HG03175 (cell line): ENCODE measurements around the gene ZFYVE28.

Experiments used
- ATAC-seq: cut with Tn5 transposase; IDR thresholded peaks from one replicate; pipeline ENCODE4 v1.9.1; 2021; ENCODE audit warnings: mild to moderate bottlenecking, moderate library complexity; ENCODE audit not compliant: unreplicated experiment

Gene ZFYVE28

DNA sequence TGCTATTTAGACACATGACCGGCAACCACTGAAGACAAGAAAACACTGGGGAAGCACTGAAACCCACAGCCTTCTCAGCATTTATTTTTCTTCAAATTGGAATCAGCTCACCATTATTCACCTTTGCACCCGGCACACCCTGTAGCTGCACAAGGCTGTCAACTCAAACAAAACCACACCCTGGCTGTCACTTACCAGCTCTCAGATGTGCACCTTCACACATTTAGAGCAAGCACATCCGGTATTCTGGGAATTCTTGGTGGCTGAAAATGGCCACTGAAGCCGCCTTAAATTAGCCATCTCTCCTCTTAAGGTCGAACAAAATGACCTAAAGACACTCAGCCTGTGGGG, 5.9 kb downstream of the ZFYVE28 start:
- ATAC-seq, result peak; percentile 29

DNA sequence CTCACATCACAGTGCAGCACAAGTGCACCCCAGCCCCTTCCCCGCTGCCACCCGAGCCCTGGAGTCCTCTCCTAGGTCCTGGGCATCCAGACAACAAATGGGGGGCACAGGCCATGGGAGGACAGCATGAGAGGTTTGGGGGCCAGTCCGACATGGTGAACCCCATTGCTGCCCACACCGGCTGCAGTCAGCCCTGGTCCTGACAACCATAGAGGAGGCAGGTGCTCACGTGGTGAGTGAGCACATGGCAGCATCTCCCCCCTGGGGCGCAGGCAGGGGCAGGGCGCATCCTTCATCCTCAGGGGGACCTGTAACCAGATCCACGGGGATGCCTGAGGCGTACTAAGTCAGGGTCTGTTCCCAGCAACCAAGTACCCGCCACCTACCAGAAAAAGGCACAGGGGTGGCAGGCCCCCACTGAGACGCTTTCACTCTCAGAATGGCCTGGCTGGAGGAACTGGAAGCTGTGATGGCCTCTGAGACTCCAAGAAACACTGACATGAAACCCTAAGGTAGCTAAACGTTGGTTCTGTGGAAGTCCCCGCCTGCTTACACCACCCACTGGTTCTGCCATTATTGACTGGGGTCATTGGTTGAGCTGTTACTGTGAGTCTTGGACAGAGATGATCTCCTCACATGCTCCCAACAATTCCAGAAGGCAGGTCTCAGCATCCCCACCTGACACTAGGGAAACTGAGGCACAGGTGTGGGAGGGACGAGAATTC, 6.5 kb downstream of the ZFYVE28 start:
- no peak for ATAC-seq

DNA sequence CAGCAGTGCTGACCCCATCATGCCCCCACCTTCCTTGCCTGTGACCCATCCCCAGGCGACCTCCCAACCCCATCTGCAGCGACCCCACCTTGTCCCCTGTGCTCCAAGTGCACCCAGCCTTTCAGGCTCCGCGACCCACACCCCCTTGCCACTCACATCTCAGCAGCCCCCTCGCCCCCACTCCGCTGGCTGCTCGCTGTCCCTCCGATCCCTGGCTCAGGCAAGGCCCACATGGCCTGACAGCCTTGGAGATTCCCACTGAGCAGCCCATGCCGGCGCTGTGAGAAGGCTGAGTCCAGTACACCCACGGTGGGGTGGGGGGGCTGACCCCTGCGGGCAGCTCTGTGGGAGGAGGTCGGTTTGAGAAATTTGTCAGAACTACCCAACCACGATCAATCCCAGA, 9.1 kb downstream of the ZFYVE28 start:
- ATAC-seq, result no peak

DNA sequence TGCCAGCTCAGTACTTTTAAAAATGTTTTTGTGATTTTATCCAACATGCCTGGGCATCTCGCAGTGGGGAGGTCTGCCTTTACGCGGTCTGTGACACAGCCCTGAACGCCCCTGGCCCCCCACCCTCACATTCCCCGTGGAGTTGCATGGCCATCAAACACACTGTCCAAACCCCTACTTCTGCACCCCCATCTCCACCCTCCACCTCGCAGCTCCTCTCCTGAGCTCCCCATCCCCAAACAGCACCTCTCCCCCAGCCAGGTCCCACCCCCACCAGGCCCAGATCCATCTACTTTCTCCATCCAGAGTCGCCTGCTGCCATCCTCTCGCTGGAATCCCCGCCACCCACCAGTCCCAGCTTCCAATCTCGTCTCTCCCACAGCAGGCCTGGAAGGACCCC, 9.5 kb downstream of the ZFYVE28 start:
- ATAC-seq, result no peak

DNA sequence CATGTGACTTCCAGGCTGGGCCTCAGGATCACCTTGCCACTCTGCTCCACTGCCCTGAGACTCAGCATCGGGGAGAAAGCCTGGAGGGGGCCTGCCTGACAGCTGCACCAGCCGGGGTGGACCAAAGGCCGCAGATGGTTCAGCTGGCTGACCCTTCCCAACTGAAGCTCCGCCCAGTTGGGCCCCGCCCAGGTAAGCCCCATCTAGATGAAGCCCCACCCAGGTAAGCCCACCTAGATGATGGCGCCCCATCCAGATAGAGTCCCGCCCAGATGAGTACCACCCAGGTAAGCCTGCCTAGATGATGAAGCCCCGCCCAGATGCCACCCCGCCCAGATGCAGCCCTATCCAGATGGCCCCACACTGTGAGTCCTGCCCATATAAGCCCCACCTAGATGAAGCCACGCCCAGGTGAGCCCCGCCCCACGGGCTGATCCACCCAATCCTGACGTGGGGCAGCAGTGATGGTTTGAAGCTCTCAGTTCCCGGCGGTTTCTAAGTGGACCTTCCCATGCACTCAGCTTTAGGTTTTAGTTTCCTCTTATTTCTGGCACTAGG, 10.0 kb downstream of the ZFYVE28 start:
- ATAC-seq, result no peak

DNA sequence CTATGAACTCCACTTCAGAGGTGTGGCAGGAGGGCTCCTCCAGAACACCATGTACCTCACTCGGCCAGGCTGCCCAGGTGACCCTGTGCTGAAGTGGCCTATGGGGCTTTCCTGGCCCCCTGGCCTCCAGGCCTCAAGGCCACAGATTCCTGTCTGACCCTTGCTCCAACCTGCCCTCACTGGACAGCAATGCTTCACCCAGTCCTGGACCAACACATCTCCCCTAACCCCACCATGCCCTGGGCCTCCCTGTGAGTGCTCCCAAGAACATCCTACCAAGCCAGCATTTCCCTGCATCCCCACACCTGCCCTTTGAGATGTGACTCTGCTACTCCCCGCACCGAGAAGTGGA, 10.5 kb downstream of the ZFYVE28 start:
- ATAC-seq, result no peak

DNA sequence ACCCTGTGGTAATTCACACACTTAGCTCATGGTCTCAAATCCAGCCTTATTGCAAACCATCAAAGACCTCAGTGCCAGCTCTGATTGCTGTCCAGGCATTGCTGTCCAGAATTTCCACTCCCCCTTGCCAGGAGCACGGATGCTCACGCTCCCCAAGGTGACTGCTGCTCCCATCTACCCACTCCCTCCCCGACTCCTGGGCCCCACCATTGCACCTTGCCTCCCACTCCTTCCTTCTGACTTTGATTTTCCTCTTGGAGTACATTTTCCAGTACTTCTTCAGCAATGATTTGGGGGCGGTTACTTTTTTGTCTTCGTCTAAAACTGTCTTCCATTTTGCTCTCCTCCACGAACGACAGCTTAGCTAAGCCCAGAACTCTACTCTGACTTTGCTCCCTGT, 11.5 kb downstream of the ZFYVE28 start:
- no peak for ATAC-seq

DNA sequence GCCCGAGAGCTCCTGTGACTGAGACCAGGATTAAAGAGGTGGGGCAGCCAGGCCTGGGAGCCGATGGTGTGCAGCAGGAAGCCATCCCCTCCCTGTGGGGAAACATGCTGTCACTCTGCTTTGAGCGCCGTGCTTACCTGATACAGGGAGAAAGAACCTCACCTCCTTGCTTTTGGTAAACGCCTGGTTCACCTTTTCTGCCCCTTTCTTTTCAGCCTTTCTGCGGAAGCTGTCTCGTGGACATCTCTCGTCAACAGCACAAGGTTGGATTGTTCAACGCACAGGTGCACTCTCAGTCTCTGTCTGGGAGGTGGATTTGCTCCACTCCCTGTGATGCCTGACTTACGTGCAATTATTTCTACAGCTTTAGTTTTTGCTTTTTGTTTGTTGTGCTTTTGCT, 12.0 kb downstream of the ZFYVE28 start:
- ATAC-seq, result no peak

DNA sequence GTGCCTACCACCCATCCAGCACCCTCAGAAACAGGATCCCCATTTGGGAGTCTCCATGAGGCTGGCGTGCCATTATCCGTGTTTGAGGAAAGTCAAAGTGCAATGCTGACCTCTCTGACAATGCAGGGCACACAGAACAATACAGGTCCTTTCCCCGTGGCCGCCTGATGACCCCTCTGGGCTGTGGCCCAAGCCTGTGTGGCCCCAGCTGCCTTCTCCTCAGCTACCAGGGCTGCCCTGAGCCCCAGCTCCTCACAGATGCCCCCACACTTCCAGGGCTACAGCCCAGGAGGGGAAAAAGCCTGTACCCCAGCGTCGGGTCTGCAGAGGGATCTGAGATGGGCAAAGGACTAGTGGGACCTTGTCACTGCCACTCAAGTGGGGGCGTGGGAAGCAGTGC, 15.5 kb downstream of the ZFYVE28 start:
- ATAC-seq, result no peak

DNA sequence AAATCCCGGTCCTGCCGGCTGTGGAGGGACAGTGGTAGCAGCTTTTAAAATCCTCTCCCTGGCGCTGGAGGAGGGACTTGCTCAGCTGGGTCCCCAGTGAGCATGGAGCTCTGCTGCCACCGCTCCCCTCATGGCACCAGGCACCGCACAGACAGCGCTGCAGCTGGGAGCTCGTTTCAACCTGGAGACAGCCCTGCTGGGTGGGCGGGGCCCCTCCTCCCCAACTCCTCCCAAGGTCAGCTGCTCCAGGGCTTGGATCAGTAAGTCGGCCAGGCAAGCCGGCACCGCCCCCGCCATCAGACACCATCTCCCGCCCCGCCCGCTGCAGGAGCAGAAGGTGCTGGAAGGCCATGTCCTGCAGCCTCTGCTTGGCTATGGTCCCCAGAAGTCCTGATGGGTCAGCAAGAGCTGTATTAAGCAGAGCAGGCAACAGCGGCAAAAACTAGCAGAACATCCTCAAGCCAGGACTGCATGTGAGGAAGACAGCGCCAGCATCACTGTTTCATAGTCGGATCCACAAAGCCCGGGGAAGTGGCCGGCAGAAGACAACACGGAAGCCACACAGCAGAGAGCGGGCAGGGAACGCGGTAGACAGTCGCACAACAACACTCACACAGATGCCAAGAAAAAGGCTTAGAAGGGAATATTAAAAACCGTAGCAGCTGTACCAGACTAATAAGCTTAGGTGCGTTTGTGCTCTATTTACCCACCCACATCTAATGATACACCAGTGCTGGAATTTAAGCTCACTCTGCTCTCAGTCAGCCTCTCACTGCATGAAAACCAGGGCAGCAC, 16.2 kb downstream of the ZFYVE28 start:
- ATAC-seq, result no peak

DNA sequence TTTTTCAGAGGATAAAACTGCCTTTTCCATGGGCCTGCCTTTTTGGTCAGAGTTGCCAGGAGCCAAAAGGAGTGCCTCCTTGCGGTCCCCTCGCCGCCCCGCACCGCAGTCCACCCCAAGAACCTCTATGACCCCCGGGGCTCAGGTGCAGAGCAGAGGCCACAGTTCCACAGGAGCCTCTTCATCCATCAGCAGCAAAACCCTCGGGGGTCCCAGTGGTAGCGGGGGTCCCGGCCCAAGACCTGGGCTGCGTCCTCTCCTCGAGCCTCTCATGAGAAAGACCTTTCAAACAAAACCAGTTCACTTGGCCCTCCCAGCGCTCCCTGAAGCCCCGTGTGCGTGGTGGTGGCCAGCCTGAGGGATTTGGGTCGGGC, 16.8 kb downstream of the ZFYVE28 start:
- no peak for ATAC-seq

DNA sequence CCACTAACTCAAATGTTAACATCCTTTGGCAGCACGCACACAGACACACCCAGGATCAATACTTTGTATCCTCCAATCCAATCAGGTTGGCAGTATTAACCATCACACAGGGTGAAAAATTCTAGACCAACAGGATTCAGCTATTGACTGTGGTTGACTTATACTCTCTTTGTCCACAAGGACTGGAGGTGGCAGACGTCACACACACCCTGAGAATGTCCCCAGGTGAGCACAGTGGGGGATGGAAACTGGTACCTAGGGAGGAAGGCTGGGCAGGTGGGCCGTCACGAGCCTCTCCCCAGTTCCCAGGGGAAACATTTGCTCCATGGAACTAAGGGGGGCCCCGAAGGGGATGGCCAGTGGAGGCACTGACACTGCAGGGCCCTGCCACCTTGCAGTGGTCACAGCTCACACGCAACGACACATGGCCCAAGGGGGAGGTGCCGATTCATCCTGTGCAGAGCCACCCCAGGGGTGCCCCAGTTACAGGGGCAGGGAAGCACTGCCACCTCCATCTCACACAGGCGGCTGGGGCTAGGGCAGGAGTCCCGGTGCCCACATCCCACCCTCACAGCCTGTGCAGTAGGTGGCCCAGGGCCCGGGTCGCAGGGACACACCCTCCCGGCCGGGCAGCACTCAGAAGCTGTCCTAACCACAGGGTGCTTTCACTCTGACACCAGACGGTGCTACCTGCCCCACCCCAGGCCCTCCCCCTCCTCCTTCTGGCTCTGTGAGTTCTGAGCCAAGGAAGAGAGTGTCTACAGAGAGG, 17.4 kb downstream of the ZFYVE28 start:
- ATAC-seq, result no peak

DNA sequence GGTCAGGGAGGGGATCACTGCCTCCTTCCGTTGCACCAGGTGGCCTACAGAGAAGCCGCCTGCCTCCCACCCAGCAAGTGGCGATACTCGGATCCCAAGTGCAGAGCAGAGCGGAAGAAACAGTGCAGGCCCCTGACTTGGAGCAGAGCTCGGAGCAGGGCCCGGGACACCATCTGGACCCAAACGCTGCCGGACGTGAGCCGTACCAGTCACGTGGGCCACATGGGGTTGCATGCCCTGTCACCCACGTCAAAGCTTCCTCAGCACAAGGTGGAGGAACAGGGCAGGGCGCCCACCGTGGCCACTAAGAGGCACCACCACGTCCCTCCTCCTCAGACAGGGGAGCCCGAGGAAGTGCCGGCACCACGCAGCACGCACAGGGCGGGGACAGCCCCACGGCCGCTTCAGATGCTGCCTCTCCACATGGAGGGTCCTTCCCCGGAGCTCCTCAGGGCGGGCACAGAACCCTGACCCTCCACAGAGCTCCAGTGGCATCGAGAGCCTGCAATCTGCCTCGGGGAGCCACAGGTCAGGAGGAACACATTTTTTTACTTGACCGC, 18.7 kb downstream of the ZFYVE28 start:
- no peak for ATAC-seq

DNA sequence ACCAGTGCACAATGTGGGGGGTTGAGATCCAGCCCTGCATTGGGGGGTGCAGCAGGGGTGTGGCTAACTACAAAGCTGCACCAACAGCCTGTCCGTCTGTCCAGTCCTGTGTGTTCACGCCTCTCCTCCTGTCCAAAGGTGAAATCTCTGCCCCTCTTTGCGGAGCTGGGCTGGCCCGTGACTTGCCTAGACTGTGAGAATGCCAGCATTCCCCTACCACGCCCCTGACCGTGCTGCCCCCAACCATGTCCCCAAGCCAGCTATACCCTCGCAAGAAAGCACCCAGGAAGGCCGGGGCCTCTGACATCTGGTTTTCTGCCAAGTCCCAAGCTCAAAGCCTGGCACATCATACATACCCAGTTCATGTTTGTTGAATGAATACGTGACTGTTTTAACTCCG, 19.2 kb downstream of the ZFYVE28 start:
- no peak for ATAC-seq

DNA sequence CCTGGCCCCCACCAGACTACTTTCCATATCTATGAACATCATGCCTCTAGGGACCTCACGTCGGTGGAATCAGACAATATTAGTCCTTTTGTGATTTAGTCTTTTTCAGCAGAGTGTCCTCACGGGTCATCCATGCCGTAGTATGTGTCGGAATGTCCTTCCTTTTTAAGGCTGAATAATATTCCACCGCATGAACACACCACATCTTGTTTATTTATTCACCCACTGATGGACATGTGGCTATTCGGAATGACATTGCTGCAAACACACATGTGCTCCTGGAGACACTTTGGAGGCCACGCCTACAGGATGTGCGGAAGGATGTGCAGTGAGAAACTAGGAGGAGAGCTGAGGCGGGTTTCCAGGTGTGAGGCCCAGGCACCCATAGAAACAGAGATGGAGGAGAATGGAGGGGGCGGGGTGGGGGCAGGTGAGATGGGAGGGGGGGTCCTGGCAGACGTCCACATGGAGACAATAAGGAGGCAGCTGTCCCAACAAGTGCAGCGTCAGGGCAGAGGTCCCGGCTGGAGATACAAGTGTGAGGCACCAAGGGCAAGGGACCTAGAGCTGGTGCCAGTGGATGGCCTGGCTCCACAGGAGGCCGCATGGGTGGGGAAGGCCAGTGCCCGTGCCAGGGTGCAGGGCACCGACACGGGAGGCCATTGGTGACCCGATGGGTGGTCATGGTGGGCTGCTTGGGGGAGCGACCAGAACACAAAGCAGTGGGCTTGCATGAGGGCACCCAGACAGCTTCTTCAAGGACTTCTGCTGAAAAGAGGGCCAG, 20.7 kb downstream of the ZFYVE28 start:
- no peak for ATAC-seq

DNA sequence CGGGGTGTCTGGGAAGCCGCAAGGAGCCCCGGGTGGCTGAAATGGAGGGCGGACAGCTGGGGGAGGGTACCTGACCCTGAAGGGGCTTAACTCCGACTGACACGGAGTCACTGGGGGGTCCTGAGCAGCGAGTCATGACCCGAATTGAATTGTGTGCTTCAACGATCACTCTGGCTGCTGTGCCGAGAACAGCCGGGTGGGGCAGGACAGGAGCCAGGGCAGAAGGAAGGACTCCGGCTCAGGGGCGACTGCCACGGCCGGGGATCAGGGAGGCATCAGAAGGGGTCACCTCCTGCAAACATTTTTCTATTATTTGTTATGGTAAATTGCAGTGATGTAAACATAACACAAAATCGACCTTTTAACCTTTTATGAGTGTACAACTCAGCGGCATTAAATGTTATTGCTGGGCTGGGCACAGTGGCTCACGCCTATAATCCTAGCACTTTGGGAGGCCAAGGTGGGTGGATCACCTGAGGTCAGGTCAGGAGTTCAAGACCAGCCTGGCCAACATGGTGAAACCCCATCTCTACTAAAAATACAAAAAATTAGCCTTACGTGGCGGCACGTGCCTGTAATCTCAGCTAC, 21.6 kb downstream of the ZFYVE28 start:
- ATAC-seq, result no peak

DNA sequence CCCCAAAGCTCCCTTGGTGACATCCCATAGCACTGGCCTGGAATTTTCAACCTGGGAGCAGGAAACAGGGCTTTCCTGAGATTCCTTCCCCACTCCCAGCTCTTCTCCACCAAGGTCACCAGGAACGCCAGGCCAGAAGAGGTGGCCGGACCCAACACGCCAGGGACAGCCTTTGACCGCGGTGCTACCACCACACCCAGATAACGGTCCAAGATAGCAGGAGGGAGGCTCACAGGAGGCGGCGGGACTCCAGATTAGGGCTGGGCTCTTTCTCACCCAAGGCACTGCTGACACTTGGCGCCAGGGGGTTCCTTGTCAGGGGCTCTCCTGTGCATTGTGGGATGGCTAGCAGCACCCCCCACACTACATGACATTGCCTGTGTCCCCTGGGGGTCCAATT, 22.9 kb downstream of the ZFYVE28 start:
- no peak for ATAC-seq

DNA sequence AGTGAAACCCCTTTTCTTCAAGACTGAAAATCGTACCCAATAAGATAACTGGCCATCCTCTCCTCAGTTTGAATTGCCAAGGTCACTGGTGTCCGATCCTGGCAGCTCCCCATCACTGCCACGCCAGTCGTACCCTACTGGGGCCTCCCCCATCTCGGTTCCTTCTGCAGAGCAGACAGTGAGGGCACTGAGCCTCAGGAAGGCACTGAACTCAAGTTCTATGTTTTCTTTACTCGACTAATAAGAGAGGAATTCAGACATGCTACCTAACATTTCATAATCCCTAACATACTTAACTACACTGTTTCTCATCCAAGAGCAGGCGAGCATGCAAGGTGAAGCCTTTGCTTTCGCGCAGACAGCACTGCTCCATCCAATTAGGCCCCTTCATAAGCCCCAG, 23.4 kb downstream of the ZFYVE28 start:
- no peak for ATAC-seq

DNA sequence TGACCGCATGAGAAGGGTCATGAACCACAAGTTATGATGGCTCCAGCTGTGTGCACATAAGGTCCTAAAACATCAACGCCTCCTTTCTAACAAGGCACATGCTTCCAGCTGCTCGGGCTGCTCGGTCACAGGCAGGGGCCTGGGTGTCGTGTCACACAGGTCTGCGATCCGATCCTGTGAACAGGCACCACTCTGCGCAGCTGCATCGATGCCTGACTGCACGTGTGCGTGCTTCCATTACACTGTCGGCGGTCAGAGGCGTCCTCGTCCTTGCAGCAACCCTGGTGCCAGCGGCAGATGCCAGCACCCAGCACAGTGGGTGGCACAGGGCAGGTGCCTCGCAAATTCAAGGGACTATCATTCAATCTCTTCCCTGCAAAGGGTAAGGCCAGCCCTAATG, 23.9 kb downstream of the ZFYVE28 start:
- no peak for ATAC-seq
